Glutamatergic neuron (in vitro differentiated cells): Measurements from ENCODE around the gene LEFTY1. TPM values are rescaled to one million over a fixed set of nuclear protein-coding genes. Genes with fewer than 3 reads are reported as not detected.

Experiments
- DNase-seq: peaks from one replicate; pipeline ENCODE4 v3.0.0; 2022
- H3K27ac Mint-ChIP-seq: one replicate; pipeline ENCODE4 v1.8.0; 2020; ENCODE audit warnings: mild to moderate bottlenecking, mixed read lengths, inconsistent platforms; ENCODE audit not compliant: unreplicated experiment
- H3K27me3 Mint-ChIP-seq: one replicate; pipeline ENCODE4 v1.8.0; 2020; ENCODE audit warnings: mild to moderate bottlenecking, moderate library complexity, mixed read lengths, inconsistent platforms; ENCODE audit not compliant: unreplicated experiment
- H3K36me3 Mint-ChIP-seq: one replicate; pipeline ENCODE4 v1.8.0; 2020; ENCODE audit warnings: mild to moderate bottlenecking, mixed read lengths, inconsistent platforms; ENCODE audit not compliant: unreplicated experiment
- H3K4me1 Mint-ChIP-seq: one replicate; pipeline ENCODE4 v1.8.0; 2020; ENCODE audit warnings: mild to moderate bottlenecking, low read depth, mixed read lengths, inconsistent platforms; ENCODE audit not compliant: unreplicated experiment
- H3K4me3 Mint-ChIP-seq: one replicate; pipeline ENCODE4 v1.8.0; 2020; ENCODE audit warnings: mild to moderate bottlenecking, mixed read lengths, inconsistent platforms; ENCODE audit not compliant: unreplicated experiment
- H3K9me3 Mint-ChIP-seq: one replicate; pipeline ENCODE4 v1.8.0; 2020; ENCODE audit warnings: mild to moderate bottlenecking, moderate library complexity, mixed read lengths, inconsistent platforms; ENCODE audit not compliant: unreplicated experiment
- CTCF ChIP-seq: fragments of 200-600 bp; sonication (generic); IDR thresholded peaks from one replicate; pipeline ENCODE4 v1.5.0; 2021; ENCODE audit not compliant: partially characterized antibody, unreplicated experiment
- total RNA-seq: library from RNA; stranded (reverse); fragmentation: NEBNext Ultra II Directional; extraction: Animal tissue kit (Norgen Biotek cat#: 25700); gene quantifications from one replicate; pipeline ENCODE4 v1.2.1, GENCODE V29; 2021; ENCODE audit not compliant: unreplicated experiment

The LEFTY1 gene
- total RNA-seq, 1 donor from 2014 or later = 2.3 TPM

DNA sequence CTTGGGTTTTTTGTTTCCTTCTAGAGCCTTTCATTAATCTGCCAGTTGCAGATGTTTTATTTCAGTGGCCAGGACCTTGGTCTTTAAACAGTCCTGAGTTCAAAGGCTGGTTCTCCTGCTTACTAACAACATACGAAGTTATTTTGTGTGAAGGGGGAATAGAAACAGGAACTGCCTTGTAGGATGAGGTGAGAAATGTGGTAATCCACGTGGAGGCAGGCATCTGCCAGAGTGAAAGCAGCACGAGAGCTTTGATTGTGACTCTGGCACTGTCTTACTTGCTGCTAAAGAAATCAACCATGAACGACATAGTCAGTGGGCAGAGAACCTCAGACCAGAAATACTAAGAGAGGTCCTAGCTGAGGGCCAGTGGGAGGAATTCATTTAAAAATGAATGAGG lies 37.1 kb downstream of the LEFTY1 start:
- no peak for DNase-seq
- H3K9me3 Mint-ChIP-seq = peaks cover 4% of the 10 kb centered on the region
- H3K27ac Mint-ChIP-seq = no peak overlapping the region
- peaks cover 7% of the 10 kb centered on the region for H3K27me3 Mint-ChIP-seq
- no peak overlapping the region for H3K4me3 Mint-ChIP-seq
- no peak for TF ChIP-seq CTCF
- H3K4me1 Mint-ChIP-seq = peaks cover 19% of the 10 kb centered on the region
- H3K36me3 Mint-ChIP-seq = peaks cover 10% of the 10 kb centered on the region

- Mint-ChIP-seq H3K27ac (no peak overlapping the region), H3K9me3 (peaks cover 4% of the 10 kb centered on the region), H3K27me3 (peaks cover 7% of the 10 kb centered on the region), H3K4me1 (peaks cover 21% of the 10 kb centered on the region), H3K4me3 (no peak overlapping the region), H3K36me3 (peaks cover 10% of the 10 kb centered on the region)
- TF ChIP-seq CTCF = no peak
- no peak for DNase-seq
Observed at GRCh38 chr1:225850370-225850769, 38.6 kb downstream of the LEFTY1 start.

GRCh38 chr1:225849925-225850324 lies 39.0 kb downstream of the LEFTY1 start:
- TF ChIP-seq CTCF = no peak
- H3K4me3 Mint-ChIP-seq = no peak overlapping the region
- H3K27ac Mint-ChIP-seq = peak overlapping the region; percentile 17
- peaks cover 7% of the 10 kb centered on the region for H3K27me3 Mint-ChIP-seq
- peaks cover 10% of the 10 kb centered on the region for H3K36me3 Mint-ChIP-seq
- peaks cover 21% of the 10 kb centered on the region for H3K4me1 Mint-ChIP-seq
- DNase-seq = no peak
- peaks cover 4% of the 10 kb centered on the region for H3K9me3 Mint-ChIP-seq

DNA sequence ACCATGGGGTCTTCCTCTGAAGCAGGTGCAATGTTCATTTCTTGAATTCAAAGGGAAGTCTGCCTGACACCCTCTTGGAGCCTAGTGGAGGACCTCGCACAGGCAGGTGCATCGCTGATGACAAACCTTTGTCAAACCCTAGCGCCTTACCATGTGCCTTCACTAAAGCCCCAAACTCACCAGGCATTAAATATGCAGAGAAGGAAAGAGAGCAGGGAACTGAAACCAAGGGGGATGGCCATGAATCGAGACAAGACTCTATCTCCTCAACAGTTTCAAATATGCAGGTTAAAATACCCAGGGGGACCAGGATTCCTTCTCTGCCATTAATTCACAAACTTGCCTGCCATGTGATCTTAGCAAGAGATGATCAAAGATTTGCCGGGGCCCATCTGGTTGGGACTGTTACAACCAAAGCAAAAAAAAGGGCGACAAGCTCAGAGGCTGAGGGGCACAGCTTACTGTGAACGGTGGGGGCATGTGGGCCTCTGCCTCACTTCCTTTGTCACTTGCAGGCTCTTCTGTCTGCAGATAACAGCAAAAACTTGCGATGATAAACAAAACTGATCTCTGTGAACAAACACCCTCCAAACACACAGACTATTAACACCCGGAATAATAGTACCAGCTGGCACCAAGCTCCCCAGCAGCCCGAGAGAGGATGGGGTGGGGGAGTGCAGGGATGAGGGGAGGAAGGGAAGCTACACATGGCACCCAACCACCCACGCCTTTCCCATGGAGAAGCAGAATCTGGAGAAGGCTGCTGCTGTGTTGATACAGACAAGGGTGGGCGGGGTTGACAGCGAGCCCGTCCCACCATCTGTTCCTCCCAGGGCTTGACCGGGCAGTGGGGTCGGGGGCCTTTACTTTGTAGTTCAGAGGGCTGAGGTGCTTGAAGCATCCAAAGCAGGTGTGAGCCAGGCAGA lies 40.7 kb downstream of the LEFTY1 start:
- H3K27ac Mint-ChIP-seq = peak overlapping the region; percentile 91
- H3K36me3 Mint-ChIP-seq = peaks cover 10% of the 10 kb centered on the region
- TF ChIP-seq CTCF = no peak
- H3K27me3 Mint-ChIP-seq = peaks cover 12% of the 10 kb centered on the region
- peaks cover 5% of the 10 kb centered on the region for H3K9me3 Mint-ChIP-seq
- peaks cover 16% of the 10 kb centered on the region for H3K4me1 Mint-ChIP-seq
- peak; percentile 43 for DNase-seq
- H3K4me3 Mint-ChIP-seq = peak overlapping the region; percentile 60

DNA sequence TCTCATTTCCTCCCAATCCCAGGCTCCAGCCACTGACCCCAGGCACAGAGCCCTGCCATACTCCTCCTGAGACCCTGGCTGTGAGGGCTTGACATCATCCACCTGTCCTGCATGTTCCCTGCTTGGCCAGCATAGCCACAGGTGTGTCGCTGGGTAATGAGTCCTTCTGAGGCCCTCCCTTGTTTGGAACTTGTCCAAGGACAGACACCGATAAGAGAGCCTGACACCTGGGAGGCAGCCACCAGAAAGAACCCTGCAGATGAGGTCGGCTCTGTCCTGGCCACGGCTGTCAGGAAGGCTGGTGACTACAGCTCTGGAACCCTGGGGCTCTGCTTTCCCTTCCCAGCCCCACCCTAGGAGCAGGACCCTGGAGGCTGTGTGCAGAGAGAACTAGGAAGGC lies 41.3 kb downstream of the LEFTY1 start:
- no peak for TF ChIP-seq CTCF
- Mint-ChIP-seq H3K4me3 (no peak overlapping the region), H3K27ac (no peak overlapping the region), H3K4me1 (peaks cover 16% of the 10 kb centered on the region), H3K36me3 (peaks cover 10% of the 10 kb centered on the region), H3K27me3 (peaks cover 12% of the 10 kb centered on the region), H3K9me3 (peaks cover 8% of the 10 kb centered on the region)
- no peak for DNase-seq
